HFFc6 (cell line): ENCODE results near the gene P2RX7. TPM values are rescaled to one million over a fixed set of nuclear protein-coding genes. Genes with fewer than 3 reads are reported as not detected.

Experiments
- DNase-seq: peaks from one replicate; pipeline ENCODE4 v3.0.0-alpha.2; 2018
- H3K27ac Mint-ChIP-seq: 2 replicates; pipeline ENCODE4 v1.8.0; 2020; ENCODE audit warnings: mild to moderate bottlenecking, mixed read lengths
- H3K27me3 Mint-ChIP-seq: 2 replicates; pipeline ENCODE4 v1.8.0; 2021; ENCODE audit warnings: mild to moderate bottlenecking, moderate library complexity, mixed read lengths; ENCODE audit not compliant: insufficient read depth
- H3K36me3 Mint-ChIP-seq: 2 replicates; pipeline ENCODE4 v1.8.0; 2021; ENCODE audit warnings: low read depth, mixed read lengths
- H3K4me1 Mint-ChIP-seq: 2 replicates; pipeline ENCODE4 v1.8.0; 2020; ENCODE audit warnings: low read depth, mixed read lengths
- H3K4me3 Mint-ChIP-seq: 2 replicates; pipeline ENCODE4 v1.8.0; 2020; ENCODE audit warnings: mild to moderate bottlenecking, moderate library complexity, mixed read lengths
- H3K9me3 Mint-ChIP-seq: 2 replicates; pipeline ENCODE4 v1.8.0; 2020; ENCODE audit warnings: mild to moderate bottlenecking, mixed read lengths
- total RNA-seq, 6 experiments: library from RNA; stranded (reverse); fragmentation: NEBNext Ultra II Directional; extraction: Animal tissue kit (Norgen Biotek cat#: 25700); gene quantifications; 2 replicates in 1 of 6; 3 replicates in 5 of 6; pipeline ENCODE4 v1.2.3, GENCODE V29; 2021
- TF ChIP-seq, protein P1 (sequence below): fragments of 200-600 bp; sonication (generic); IDR thresholded peaks from 2 replicates; pipeline ENCODE4 v1.5.0; 2021; ENCODE audit warnings: antibody characterized with exemption, mild to moderate bottlenecking

P2RX7 gene
- total RNA-seq, 6 experiments from 2014 or later, result 0.17 to 0.32 (median 0.24) TPM

- Mint-ChIP-seq H3K4me3 (no peak overlapping the region), H3K4me1 (peaks cover 6% of the 10 kb centered on the region; the same call in 1 of the 2 replicates), H3K27ac (no peak overlapping the region; the same call in 1 of the 2 replicates), H3K27me3 (no peaks in the 10 kb centered on the region), H3K9me3 (no peaks in the 10 kb centered on the region), H3K36me3 (no peaks in the 10 kb centered on the region)
- TF ChIP-seq, protein P1, sequence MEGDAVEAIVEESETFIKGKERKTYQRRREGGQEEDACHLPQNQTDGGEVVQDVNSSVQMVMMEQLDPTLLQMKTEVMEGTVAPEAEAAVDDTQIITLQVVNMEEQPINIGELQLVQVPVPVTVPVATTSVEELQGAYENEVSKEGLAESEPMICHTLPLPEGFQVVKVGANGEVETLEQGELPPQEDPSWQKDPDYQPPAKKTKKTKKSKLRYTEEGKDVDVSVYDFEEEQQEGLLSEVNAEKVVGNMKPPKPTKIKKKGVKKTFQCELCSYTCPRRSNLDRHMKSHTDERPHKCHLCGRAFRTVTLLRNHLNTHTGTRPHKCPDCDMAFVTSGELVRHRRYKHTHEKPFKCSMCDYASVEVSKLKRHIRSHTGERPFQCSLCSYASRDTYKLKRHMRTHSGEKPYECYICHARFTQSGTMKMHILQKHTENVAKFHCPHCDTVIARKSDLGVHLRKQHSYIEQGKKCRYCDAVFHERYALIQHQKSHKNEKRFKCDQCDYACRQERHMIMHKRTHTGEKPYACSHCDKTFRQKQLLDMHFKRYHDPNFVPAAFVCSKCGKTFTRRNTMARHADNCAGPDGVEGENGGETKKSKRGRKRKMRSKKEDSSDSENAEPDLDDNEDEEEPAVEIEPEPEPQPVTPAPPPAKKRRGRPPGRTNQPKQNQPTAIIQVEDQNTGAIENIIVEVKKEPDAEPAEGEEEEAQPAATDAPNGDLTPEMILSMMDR, result peak; percentile 47; the same call in 1 of the 2 replicates
- DNase-seq, result no peak
Measured at GRCh38 chr12:121230538-121230907, 97.8 kb downstream of the P2RX7 start.

DNA sequence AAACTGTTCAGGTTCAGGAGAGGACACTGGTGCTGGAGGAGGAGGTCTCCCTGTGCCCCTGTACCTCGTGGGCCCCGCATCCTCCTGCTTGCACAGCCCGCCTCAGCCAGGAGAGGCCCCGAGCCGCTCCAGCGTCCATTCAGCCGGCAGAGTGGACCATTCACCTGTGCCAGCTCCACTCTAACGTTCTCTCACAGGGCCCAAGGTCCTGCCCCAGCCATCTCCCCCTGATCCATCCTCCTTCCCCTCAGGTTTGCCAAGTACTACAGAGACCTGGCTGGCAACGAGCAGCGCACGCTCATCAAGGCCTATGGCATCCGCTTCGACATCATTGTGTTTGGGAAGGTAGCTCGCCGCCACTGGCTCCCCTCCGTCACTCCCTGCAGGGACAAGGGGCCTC lies 99.5 kb downstream of the P2RX7 start:
- TF ChIP-seq, protein P1, result no peak
- H3K4me1 Mint-ChIP-seq, result peaks cover 6% of the 10 kb centered on the region; the same call in 1 of the 2 replicates
- H3K36me3 Mint-ChIP-seq, result no peaks in the 10 kb centered on the region; the same call in 1 of the 2 replicates
- no peaks in the 10 kb centered on the region for H3K27me3 Mint-ChIP-seq
- no peak for DNase-seq
- H3K4me3 Mint-ChIP-seq, result no peak overlapping the region
- H3K9me3 Mint-ChIP-seq, result no peaks in the 10 kb centered on the region
- H3K27ac Mint-ChIP-seq, result no peak overlapping the region

DNA sequence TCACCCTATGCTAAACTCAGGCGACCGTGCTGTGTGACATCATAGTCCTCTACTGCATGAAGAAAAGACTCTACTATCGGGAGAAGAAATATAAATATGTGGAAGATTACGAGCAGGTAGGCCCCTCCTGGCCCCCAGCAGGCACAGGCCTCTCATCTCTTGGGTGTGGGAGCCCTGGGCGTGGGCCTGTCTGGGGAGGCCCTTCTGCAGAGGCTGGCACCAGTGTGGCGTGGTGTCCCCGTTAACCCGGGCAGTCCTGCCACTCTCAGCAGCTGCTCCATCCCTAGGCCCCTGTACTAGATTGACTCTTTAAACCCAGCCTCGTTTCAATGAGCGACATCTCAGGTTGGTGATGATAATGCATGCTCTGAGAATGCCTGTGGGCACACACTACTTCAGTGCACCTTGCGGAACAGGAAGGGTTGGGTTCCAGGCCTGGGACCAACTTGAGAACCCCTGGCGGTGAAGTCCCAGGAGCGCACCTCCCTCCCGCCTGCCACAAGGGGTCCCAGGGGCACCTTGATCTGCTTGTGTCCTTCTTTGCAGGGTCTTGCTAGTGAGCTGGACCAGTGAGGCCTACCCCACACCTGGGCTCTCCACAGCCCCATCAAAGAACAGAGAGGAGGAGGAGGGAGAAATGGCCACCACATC lies 100.4 kb downstream of the P2RX7 start:
- Mint-ChIP-seq H3K27ac (no peak overlapping the region), H3K4me3 (no peak overlapping the region), H3K27me3 (no peaks in the 10 kb centered on the region), H3K9me3 (no peaks in the 10 kb centered on the region), H3K4me1 (peaks cover 6% of the 10 kb centered on the region; the same call in 1 of the 2 replicates), H3K36me3 (no peaks in the 10 kb centered on the region; the same call in 1 of the 2 replicates)
- DNase-seq, result no peak
- TF ChIP-seq, protein P1, result peak; percentile 31; the same call in 1 of the 2 replicates

GRCh38 chr12:121233628-121234020 lies 100.9 kb downstream of the P2RX7 start:
- Mint-ChIP-seq H3K4me3 (no peak overlapping the region), H3K27ac (no peak overlapping the region), H3K9me3 (no peaks in the 10 kb centered on the region), H3K27me3 (no peaks in the 10 kb centered on the region), H3K36me3 (no peaks in the 10 kb centered on the region; the same call in 1 of the 2 replicates), H3K4me1 (peaks cover 6% of the 10 kb centered on the region; the same call in 1 of the 2 replicates)
- DNase-seq, result no peak
- TF ChIP-seq, protein P1, result no peak

DNA sequence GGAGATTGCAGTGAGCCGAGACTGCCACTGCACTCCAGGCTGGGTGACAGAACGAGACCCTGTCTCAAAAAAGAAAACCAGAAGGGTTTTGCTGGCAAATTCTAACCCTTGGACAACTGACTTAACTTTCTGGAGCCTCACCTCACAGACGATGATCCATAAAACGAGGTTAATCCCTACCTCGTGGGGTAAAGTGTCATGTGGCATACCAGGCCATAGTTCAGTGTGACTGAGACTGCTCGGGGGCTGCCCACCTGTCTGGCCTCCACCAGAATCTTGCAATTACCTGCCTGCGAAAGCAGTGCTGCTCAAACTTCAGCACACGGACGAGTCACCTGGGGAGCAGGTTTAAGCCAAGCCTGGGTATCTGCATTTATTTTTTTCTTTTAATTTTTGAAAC lies 104.1 kb downstream of the P2RX7 start:
- no peak overlapping the region for H3K4me3 Mint-ChIP-seq
- H3K27me3 Mint-ChIP-seq, result peaks cover 2% of the 10 kb centered on the region; the same call in 1 of the 2 replicates
- TF ChIP-seq, protein P1, result no peak
- no peaks in the 10 kb centered on the region for H3K4me1 Mint-ChIP-seq
- no peaks in the 10 kb centered on the region for H3K9me3 Mint-ChIP-seq
- no peak overlapping the region for H3K27ac Mint-ChIP-seq
- DNase-seq, result no peak
- no peaks in the 10 kb centered on the region; the same call in 1 of the 2 replicates for H3K36me3 Mint-ChIP-seq
